PC-9 (cell line): ENCODE measurements around the gene PINLYP. TPM values are rescaled to one million over a fixed set of nuclear protein-coding genes. Genes with fewer than 3 reads are reported as not detected.

Experiments
- BruUV-seq: library from RNA; stranded (reverse); fragments of 400-500 nt; replicated peaks from 2 replicates; lab custom pipeline; 2021; lab: Mats Ljungman, UMichigan
- CTCF ChIA-PET: fragments of 300-600 bp; sonication (Branson Sonifier 250); formaldehyde crosslinking; loops from one replicate; lab custom pipeline; 2022; ENCODE audit warnings: antibody characterized with exemption; lab: Charles Lee
- POLR2A ChIA-PET: fragments of 300-600 bp; sonication (Branson Sonifier 250); formaldehyde crosslinking; loops from one replicate; lab custom pipeline; 2022; ENCODE audit warnings: antibody characterized with exemption; ENCODE audit not compliant: unreplicated experiment; lab: Charles Lee
- DNase-seq, 2 experiments: peaks; one replicate each; pipeline versions ENCODE4 v3.0.0 to v3.0.0-alpha.2; 2015 to 2022; ENCODE audit warnings: mixed read lengths in 1 of 2
- H2AFZ ChIP-seq: fragments of 200-600 bp; sonication (generic); 2 replicates; pipeline ENCODE4 v1.8.1; 2017; ENCODE audit warnings: antibody characterized with exemption
- H3F3A ChIP-seq: fragments of 200-600 bp; sonication (generic); 2 replicates; pipeline ENCODE4 v1.8.1; 2017; ENCODE audit warnings: antibody characterized with exemption, mild to moderate bottlenecking, low read depth; ENCODE audit not compliant: insufficient read depth
- H3K27ac ChIP-seq: fragments of 200-600 bp; sonication (generic); 2 replicates; pipeline ENCODE4 v1.6.1; 2016; ENCODE audit warnings: mixed run types
- H3K27me3 ChIP-seq: fragments of 200-600 bp; sonication (generic); 2 replicates; pipeline ENCODE4 v1.6.1; 2016; ENCODE audit warnings: low read depth, mixed run types; ENCODE audit not compliant: insufficient read depth
- H3K36me3 ChIP-seq: fragments of 200-600 bp; sonication (generic); 2 replicates; pipeline ENCODE4 v1.6.1; 2016; ENCODE audit warnings: low read depth, mixed run types
- H3K4me1 ChIP-seq: fragments of 200-600 bp; sonication (generic); replicated peaks from 2 replicates; pipeline ENCODE4 v1.6.1; 2016; ENCODE audit warnings: mixed run types; ENCODE audit not compliant: insufficient read depth
- H3K4me2 ChIP-seq: fragments of 200-600 bp; sonication (generic); 2 replicates; pipeline ENCODE4 v1.6.1; 2017; ENCODE audit warnings: mixed run types
- H3K4me3 ChIP-seq: fragments of 200-600 bp; sonication (generic); 2 replicates; pipeline ENCODE4 v1.6.1; 2016; ENCODE audit warnings: mixed run types
- H3K79me2 ChIP-seq: fragments of 200-600 bp; sonication (generic); 2 replicates; pipeline ENCODE4 v1.6.1; 2017; ENCODE audit warnings: low read depth, mixed run types
- H3K9me2 ChIP-seq: fragments of 200-600 bp; sonication (generic); 2 replicates; pipeline ENCODE4 v1.8.1; 2017; ENCODE audit warnings: mild to moderate bottlenecking; ENCODE audit not compliant: insufficient read depth
- H3K9me3 ChIP-seq: fragments of 200-600 bp; sonication (generic); 2 replicates; pipeline ENCODE4 v1.8.1; 2016; ENCODE audit warnings: low read depth; ENCODE audit not compliant: insufficient read depth
- H4K20me1 ChIP-seq: fragments of 200-600 bp; sonication (generic); 2 replicates; pipeline ENCODE4 v1.8.1; 2017; ENCODE audit not compliant: insufficient read depth
- EZH2 ChIP-seq: fragments of 200-600 bp; sonication (generic); IDR thresholded peaks from 2 replicates; pipeline ENCODE4 v1.8.0; 2017; ENCODE audit warnings: antibody characterized with exemption, low read depth
- intact Hi-C: fragments of 100-400 bp; cut with micrococcal nuclease; formaldehyde crosslinking; loops from one replicate; pipeline ENCODE4 v1.10.0; 2022; ENCODE audit not compliant: unreplicated experiment
- total RNA-seq: library from RNA; stranded (reverse); gene quantifications from 2 replicates; pipeline ENCODE4 v1.2.3, GENCODE V29; 2021
- TF ChIP-seq, protein P1 (sequence below): fragments of 200-600 bp; sonication (generic); conservative IDR thresholded peaks from 2 replicates; pipeline ENCODE4 v1.6.1; 2017; ENCODE audit warnings: mixed run types, antibody characterized with exemption, mild to moderate bottlenecking, moderate library complexity

Gene PINLYP
- total RNA-seq, 1 experiment from 2014 or later = 2.0 TPM

DNA sequence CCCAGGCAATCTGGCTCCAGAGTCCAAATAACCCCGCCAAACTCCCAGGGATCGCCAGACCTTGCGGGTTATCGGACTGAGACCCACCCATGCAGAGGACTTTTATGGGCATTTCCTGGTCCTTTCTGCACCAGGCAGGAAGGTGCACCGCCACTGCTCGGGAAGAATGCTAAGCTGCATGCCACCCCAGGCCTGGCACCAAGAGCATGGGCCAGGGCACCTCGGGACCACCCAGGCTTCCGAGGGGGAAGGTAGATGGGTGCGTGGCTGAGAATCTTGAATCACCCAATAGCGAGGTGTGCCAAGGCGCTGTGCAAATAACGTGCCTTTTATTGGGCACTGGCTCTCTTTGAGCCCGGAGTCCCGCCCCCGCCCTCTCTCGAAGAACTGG lies 43.0 kb upstream of the PINLYP start:
- ChIA-PET POLR2A (interaction anchor here (0.6 to 1.2 kb wide), 5 partner anchors 15 to 341 kb away, joined by 3 to 10 read pairs (median 6); no protein-coding TSS in a partner anchor), CTCF (interaction anchor here (0.6 to 0.9 kb wide), 4 partner anchors 13 to 208 kb away, joined by 3 to 12 read pairs (median 6); no protein-coding TSS in a partner anchor)
- Histone ChIP-seq H3K9me2 (no peaks in the 10 kb centered on the region), H3K4me3 (peak overlapping the region; percentile 63), H4K20me1 (no peaks in the 10 kb centered on the region), H3K4me1 (peaks cover 30% of the 10 kb centered on the region), H3K36me3 (no peaks in the 10 kb centered on the region), H2AFZ (peak overlapping the region; percentile 72), H3F3A (peaks cover 64% of the 10 kb centered on the region), H3K9me3 (no peaks in the 10 kb centered on the region), H3K79me2 (no peaks in the 10 kb centered on the region), H3K27ac (peak overlapping the region; percentile 54), H3K4me2 (peak overlapping the region; percentile 84), H3K27me3 (no peaks in the 10 kb centered on the region)
- DNase-seq = peak in 1 of 2 experiments; percentile 58
- BruUV-seq = no TSS peak
- intact Hi-C loops = loop anchor here (5.0 kb wide), 1 partner anchor 265 kb away; no protein-coding TSS in a partner anchor
- TF ChIP-seq EZH2 = no peak
- TF ChIP-seq, protein P1, sequence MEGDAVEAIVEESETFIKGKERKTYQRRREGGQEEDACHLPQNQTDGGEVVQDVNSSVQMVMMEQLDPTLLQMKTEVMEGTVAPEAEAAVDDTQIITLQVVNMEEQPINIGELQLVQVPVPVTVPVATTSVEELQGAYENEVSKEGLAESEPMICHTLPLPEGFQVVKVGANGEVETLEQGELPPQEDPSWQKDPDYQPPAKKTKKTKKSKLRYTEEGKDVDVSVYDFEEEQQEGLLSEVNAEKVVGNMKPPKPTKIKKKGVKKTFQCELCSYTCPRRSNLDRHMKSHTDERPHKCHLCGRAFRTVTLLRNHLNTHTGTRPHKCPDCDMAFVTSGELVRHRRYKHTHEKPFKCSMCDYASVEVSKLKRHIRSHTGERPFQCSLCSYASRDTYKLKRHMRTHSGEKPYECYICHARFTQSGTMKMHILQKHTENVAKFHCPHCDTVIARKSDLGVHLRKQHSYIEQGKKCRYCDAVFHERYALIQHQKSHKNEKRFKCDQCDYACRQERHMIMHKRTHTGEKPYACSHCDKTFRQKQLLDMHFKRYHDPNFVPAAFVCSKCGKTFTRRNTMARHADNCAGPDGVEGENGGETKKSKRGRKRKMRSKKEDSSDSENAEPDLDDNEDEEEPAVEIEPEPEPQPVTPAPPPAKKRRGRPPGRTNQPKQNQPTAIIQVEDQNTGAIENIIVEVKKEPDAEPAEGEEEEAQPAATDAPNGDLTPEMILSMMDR = no peak

GRCh38 chr19:43532962-43533545 lies 42.5 kb upstream of the PINLYP start, which contains the start of gene ZNF575:
Gene ZNF575 (plus strand): TSS chr19:43533188. CDS start chr19:43534423, 1,235 bp downstream.
- H3K9me2 ChIP-seq = no peaks in the 10 kb centered on the region
- peaks cover 59% of the 10 kb centered on the region for H3F3A ChIP-seq
- peak within 1 kb of the TSS; percentile 84 for H3K4me2 ChIP-seq
- H3K27me3 ChIP-seq = no peaks in the 10 kb centered on the region
- no peaks in the 10 kb centered on the region for H3K9me3 ChIP-seq
- H4K20me1 ChIP-seq = no peaks in the 10 kb centered on the region
- H3K27ac ChIP-seq = peak within 1 kb of the TSS; percentile 54
- no peaks in the 10 kb centered on the region for H3K79me2 ChIP-seq
- DNase-seq = peak; percentile 81 to 95
- ChIA-PET CTCF (interaction anchor here (0.6 to 0.9 kb wide), 5 partner anchors 14 to 207 kb away, joined by 3 to 12 read pairs (median 4); no protein-coding TSS in a partner anchor), POLR2A (interaction anchor here (0.6 to 1.2 kb wide), 7 partner anchors 15 to 1645 kb away, joined by 3 to 10 read pairs (median 5); partner anchors contain the start of gene TRAPPC6A)
- H3K4me3 ChIP-seq = peak within 1 kb of the TSS; percentile 63
- intact Hi-C loops = loop anchor here (5.0 kb wide), 1 partner anchor 264 kb away; no protein-coding TSS in a partner anchor
- H3K36me3 ChIP-seq = no peaks in the 10 kb centered on the region
- no TSS peak for BruUV-seq
- no peak for TF ChIP-seq EZH2
- TF ChIP-seq, protein P1 = no peak
- peak within 1 kb of the TSS; percentile 75 for H2AFZ ChIP-seq
- peaks cover 25% of the 10 kb centered on the region for H3K4me1 ChIP-seq

DNA sequence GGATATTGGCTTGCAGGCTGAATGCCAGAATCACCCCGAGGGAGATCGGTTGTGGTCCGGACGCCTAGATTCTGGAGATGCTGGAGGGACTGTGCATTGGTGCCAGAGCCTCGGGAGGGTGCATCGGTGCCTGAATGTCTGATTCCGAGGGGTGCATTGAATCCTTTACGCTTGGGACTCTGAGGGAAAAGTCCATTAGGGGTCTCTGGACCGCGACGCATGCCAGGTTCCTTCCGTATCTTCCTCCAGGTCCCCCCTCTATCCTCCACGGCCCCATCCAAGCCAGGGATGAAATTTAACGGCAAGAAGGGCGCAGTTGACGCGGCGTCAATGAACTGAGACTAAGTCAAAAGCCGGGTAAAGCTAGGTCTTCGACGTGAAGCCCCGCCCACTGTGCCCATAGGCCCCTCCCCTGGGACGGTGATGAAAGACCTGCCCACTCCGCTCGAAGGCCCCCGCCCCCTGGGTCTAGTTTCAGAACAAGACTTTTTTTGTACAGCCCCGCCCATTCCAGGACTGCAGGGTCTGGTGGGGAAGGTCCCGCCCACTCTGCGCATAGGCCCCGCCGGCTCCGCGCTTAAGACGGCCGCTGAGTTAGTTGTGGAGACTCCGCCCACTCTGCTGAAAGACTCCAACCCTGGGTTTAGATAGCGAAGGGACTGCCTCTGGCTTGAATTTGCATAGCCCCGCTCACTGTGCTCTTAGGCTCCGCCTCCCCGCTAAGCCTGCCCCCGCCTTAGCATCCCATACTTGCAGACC lies 41.9 kb upstream of the PINLYP start:
- no peaks in the 10 kb centered on the region for H4K20me1 ChIP-seq
- peak overlapping the region; percentile 63 for H3K4me3 ChIP-seq
- no peaks in the 10 kb centered on the region for H3K27me3 ChIP-seq
- DNase-seq = peak; percentile 95 to 97
- H3K4me1 ChIP-seq = peaks cover 23% of the 10 kb centered on the region
- POLR2A ChIA-PET = interaction anchor here (0.6 to 1.2 kb wide), 3 partner anchors 65 to 1644 kb away, joined by 3 to 6 read pairs (median 3); partner anchors contain the start of gene TRAPPC6A
- intact Hi-C loops = loop anchor here (5.0 kb wide), 1 partner anchor 264 kb away; no protein-coding TSS in a partner anchor
- CTCF ChIA-PET = interaction anchor here (0.6 to 0.9 kb wide), 2 partner anchors 30 to 135 kb away, joined by 3 to 4 read pairs; no protein-coding TSS in a partner anchor
- peaks cover 53% of the 10 kb centered on the region for H3F3A ChIP-seq
- H2AFZ ChIP-seq = peak overlapping the region; percentile 75
- H3K27ac ChIP-seq = peak overlapping the region; percentile 54
- H3K9me2 ChIP-seq = no peaks in the 10 kb centered on the region
- TSS peak; percentile 20 for BruUV-seq
- no peak for TF ChIP-seq EZH2
- TF ChIP-seq, protein P1 = no peak
- no peaks in the 10 kb centered on the region for H3K36me3 ChIP-seq
- no peaks in the 10 kb centered on the region for H3K79me2 ChIP-seq
- H3K4me2 ChIP-seq = peak overlapping the region; percentile 84
- H3K9me3 ChIP-seq = no peaks in the 10 kb centered on the region
